HCT116 (cell line): ENCODE measurements around the gene TM7SF3. TPM values are rescaled to one million over a fixed set of nuclear protein-coding genes. Genes with fewer than 3 reads are reported as not detected.

ENCODE experiments used
- ATAC-seq: fragments of 200-7000 bp; cut with Tn5 transposase; 2 replicates; pipeline ENCODE4 v1.9.1; 2020; ENCODE audit warnings: mild to moderate bottlenecking, moderate library complexity
- BruUV-seq: library from RNA; stranded (reverse); fragments of 400-500 nt; replicated peaks from 2 replicates; lab custom pipeline; 2021; lab: Mats Ljungman, UMichigan
- CTCF ChIA-PET: fragments of 300-600 bp; sonication (Branson Sonifier 250); formaldehyde crosslinking; loops from one replicate; lab custom pipeline; 2021; ENCODE audit warnings: antibody characterized with exemption; lab: Charles Lee
- POLR2A ChIA-PET: fragments of 300-600, 350-600 bp; sonication (Branson Sonifier 250); formaldehyde crosslinking; loops from one replicate; lab custom pipeline; 2021; ENCODE audit warnings: antibody characterized with exemption; lab: Charles Lee
- RAD21 ChIA-PET, 2 experiments: fragments of 300-600 bp; sonication (Branson Sonifier 250); formaldehyde crosslinking; loops; one replicate each; lab custom pipeline; 2023; ENCODE audit warnings: low total read pairs in 2 of 2; ENCODE audit not compliant: uncharacterized antibody in 2 of 2, unreplicated experiment in 2 of 2, low non-redundant PET in 1 of 2; lab: Charles Lee
- DNase-seq: peaks from one replicate; pipeline ENCODE4 v3.0.0-alpha.2; 2010; ENCODE audit warnings: low read depth, low spot score
- H2AFZ ChIP-seq: fragments of 200-600 bp; shearing (Covaris generic), sonication (generic); 2 replicates; pipeline ENCODE4 v1.6.1; 2017; ENCODE audit warnings: low read depth, mixed run types, mixed read lengths, antibody characterized with exemption, low read length; ENCODE audit not compliant: poor library complexity, severe bottlenecking
- H3K27ac ChIP-seq: 2 replicates; pipeline ENCODE4 v1.5.1; 2012; ENCODE audit warnings: low read depth, low read length
- H3K27me3 ChIP-seq: fragments of 200-600 bp; sonication (generic); 2 replicates; pipeline ENCODE4 v1.6.1; 2016; ENCODE audit warnings: mixed run types, low read length, mixed read lengths; ENCODE audit not compliant: insufficient read depth
- H3K36me3 ChIP-seq, 2 experiments: fragments of 200-500 bp in 1 of 2; fragments of 200-600 bp in 1 of 2; sonication (Bioruptor generic) in 1 of 2; sonication (generic) in 1 of 2; 2 replicates each; pipeline versions ENCODE4 v1.5.1 to v1.6.1; 2014 to 2016; ENCODE audit warnings: low read length in 2 of 2, inconsistent platforms in 1 of 2, mixed read lengths in 1 of 2, mixed run types in 1 of 2; ENCODE audit not compliant: insufficient read depth in 2 of 2, control insufficient read depth in 1 of 2
- H3K4me1 ChIP-seq, 2 experiments: fragments of 200-600 bp in 1 of 2; sonication (generic) in 1 of 2; 2 replicates each; pipeline versions ENCODE4 v1.5.1 to v1.6.1; 2012 to 2017; ENCODE audit warnings: low read length in 2 of 2, inconsistent platforms in 1 of 2, mild to moderate bottlenecking in 1 of 2, mixed read lengths in 1 of 2, mixed run types in 1 of 2, moderate library complexity in 1 of 2; ENCODE audit not compliant: insufficient read depth in 2 of 2, control insufficient read depth in 1 of 2
- H3K4me2 ChIP-seq: fragments of 200-600 bp; sonication (generic); 2 replicates; pipeline ENCODE4 v1.6.1; 2017; ENCODE audit warnings: mixed run types, low read length, mixed read lengths
- H3K4me3 ChIP-seq, 2 experiments: fragments of 200-600 bp in 1 of 2; sonication (generic) in 1 of 2; replicated peaks in 1 of 2; 2 replicates each; pipeline ENCODE4 v1.5.1; 2011 to 2016; ENCODE audit warnings: low read length in 2 of 2, control low read depth in 1 of 2, low read depth in 1 of 2, mild to moderate bottlenecking in 1 of 2, mixed read lengths in 1 of 2, mixed run types in 1 of 2
- H3K79me2 ChIP-seq: fragments of 200-600 bp; sonication (generic); 2 replicates; pipeline ENCODE4 v1.6.1; 2017; ENCODE audit warnings: mild to moderate bottlenecking, mixed run types, low read length, moderate library complexity, mixed read lengths; ENCODE audit not compliant: insufficient read depth
- H3K9ac ChIP-seq: fragments of 200-600 bp; sonication (generic); 2 replicates; pipeline ENCODE4 v1.6.1; 2016; ENCODE audit warnings: low read length, mixed read lengths
- H3K9me2 ChIP-seq: fragments of 200-600 bp; sonication (generic), shearing (Covaris generic); 2 replicates; pipeline ENCODE4 v1.6.1; 2017; ENCODE audit warnings: mixed run types, mild to moderate bottlenecking, moderate library complexity; ENCODE audit not compliant: insufficient read depth
- H3K9me3 ChIP-seq, 2 experiments: fragments of 200-500 bp in 1 of 2; fragments of 200-600 bp in 1 of 2; sonication (Bioruptor generic) in 1 of 2; sonication (generic) in 1 of 2; 2 replicates each; pipeline ENCODE4 v1.6.1; 2014 to 2017; ENCODE audit warnings: low read length in 2 of 2, mixed read lengths in 2 of 2, inconsistent platforms in 1 of 2, low read depth in 1 of 2, mild to moderate bottlenecking in 1 of 2, mixed run types in 1 of 2, moderate library complexity in 1 of 2; ENCODE audit not compliant: control insufficient read depth in 1 of 2, insufficient read depth in 1 of 2
- H4K20me1 ChIP-seq: fragments of 200-600 bp; sonication (generic), shearing (Covaris generic); 2 replicates; pipeline ENCODE4 v1.6.1; 2017; ENCODE audit warnings: mixed run types, mild to moderate bottlenecking, moderate library complexity; ENCODE audit not compliant: insufficient read depth
- CEBPB ChIP-seq: IDR thresholded peaks from 2 replicates; pipeline ENCODE4 v1.6.1; 2012; ENCODE audit warnings: low read depth
- EGR1 ChIP-seq: IDR thresholded peaks from 2 replicates; pipeline ENCODE4 v1.6.1; 2012; ENCODE audit warnings: low read depth
- ELF1 ChIP-seq: IDR thresholded peaks from 2 replicates; pipeline ENCODE4 v1.6.1; 2012; ENCODE audit warnings: low read depth, borderline replicate concordance
- EZH2 ChIP-seq: fragments of 200-600 bp; sonication (generic); IDR thresholded peaks from 2 replicates; pipeline ENCODE4 v1.6.1; 2017; ENCODE audit warnings: antibody characterized with exemption, mixed run types
- EZH2phosphoT487 ChIP-seq: fragments of 200-600 bp; IDR thresholded peaks from 2 replicates; pipeline ENCODE4 v1.6.1; 2018; ENCODE audit warnings: antibody characterized with exemption, borderline replicate concordance
- FOSL1 ChIP-seq: IDR thresholded peaks from 2 replicates; pipeline ENCODE4 v1.6.1; 2012; ENCODE audit warnings: low read depth
- POLR2A ChIP-seq: IDR thresholded peaks from 2 replicates; pipeline ENCODE4 v1.7.0; 2011; ENCODE audit warnings: borderline replicate concordance; ENCODE audit not compliant: insufficient read depth, insufficient read length; ENCODE audit errors: extremely low read depth
- RAD21 ChIP-seq: IDR thresholded peaks from 2 replicates; pipeline ENCODE4 v1.6.1; 2012; ENCODE audit warnings: low read depth, mild to moderate bottlenecking
- SIN3A ChIP-seq: IDR thresholded peaks from 2 replicates; pipeline ENCODE4 v1.6.1; 2012; ENCODE audit warnings: low read depth
- SP1 ChIP-seq: IDR thresholded peaks from 2 replicates; pipeline ENCODE4 v1.6.1; 2012; ENCODE audit warnings: low read depth
- SRF ChIP-seq: IDR thresholded peaks from 2 replicates; pipeline ENCODE4 v1.6.1; 2012; ENCODE audit warnings: low read depth
- TCF7L2 ChIP-seq: IDR thresholded peaks from 2 replicates; pipeline ENCODE4 v1.7.0; 2011; ENCODE audit warnings: borderline replicate concordance, inconsistent platforms; ENCODE audit not compliant: insufficient read depth, insufficient read length; ENCODE audit errors: extremely low read depth
- YY1 ChIP-seq: IDR thresholded peaks from 2 replicates; pipeline ENCODE4 v1.6.1; 2011; ENCODE audit warnings: low read length, low read depth, moderate library complexity, mild to moderate bottlenecking; ENCODE audit not compliant: insufficient replicate concordance; ENCODE audit errors: extremely low read depth
- ZFX ChIP-seq: fragments of 450-650 bp; IDR thresholded peaks from 2 replicates; pipeline ENCODE4 v1.6.1; 2017
- ZNF274 ChIP-seq: fragments of 200-500 bp; sonication (Bioruptor generic); IDR thresholded peaks from 2 replicates; pipeline ENCODE4 v1.6.1; 2014; ENCODE audit warnings: mild to moderate bottlenecking, low read depth, low read length, inconsistent platforms
- intact Hi-C: fragments of 100-400 bp; cut with micrococcal nuclease; formaldehyde crosslinking; loops from 2 replicates; pipeline ENCODE4 v1.10.0; 2022
- total RNA-seq: library from RNA; stranded (reverse); gene quantifications from one replicate; pipeline ENCODE4 v1.2.1, GENCODE V29; 2021; ENCODE audit not compliant: unreplicated experiment
- TF ChIP-seq, protein P1 (sequence below): IDR thresholded peaks from 2 replicates; pipeline ENCODE4 v1.6.1; 2012
- TF ChIP-seq, protein P2 (sequence below): IDR thresholded peaks from 2 replicates; pipeline ENCODE4 v1.6.1; 2012; ENCODE audit warnings: low read depth
- TF ChIP-seq, protein P3 (sequence below), 3 experiments: fragments of 200-600 bp in 1 of 3; sonication (generic) in 1 of 3; IDR thresholded peaks in 2 of 3; conservative IDR thresholded peaks in 1 of 3; 2 replicates each; pipeline ENCODE4 v1.5.1; 2012 to 2017; ENCODE audit warnings: low read depth in 2 of 3, low read length in 2 of 3, antibody characterized with exemption in 1 of 3, borderline replicate concordance in 1 of 3, control low read depth in 1 of 3, mild to moderate bottlenecking in 1 of 3, mixed read lengths in 1 of 3, mixed run types in 1 of 3, moderate library complexity in 1 of 3; ENCODE audit not compliant: insufficient read depth in 1 of 3
- TF ChIP-seq, protein P4 (sequence below): IDR thresholded peaks from 2 replicates; pipeline ENCODE4 v1.6.1; 2011; ENCODE audit warnings: mild to moderate bottlenecking, low read length, moderate library complexity; ENCODE audit not compliant: insufficient replicate concordance; ENCODE audit errors: extremely low read depth
- TF ChIP-seq, protein P5 (sequence below): IDR thresholded peaks from 2 replicates; pipeline ENCODE4 v1.6.1; 2012

Gene TM7SF3
- total RNA-seq, 1 experiment from 2014 or later = 46.5 TPM

DNA sequence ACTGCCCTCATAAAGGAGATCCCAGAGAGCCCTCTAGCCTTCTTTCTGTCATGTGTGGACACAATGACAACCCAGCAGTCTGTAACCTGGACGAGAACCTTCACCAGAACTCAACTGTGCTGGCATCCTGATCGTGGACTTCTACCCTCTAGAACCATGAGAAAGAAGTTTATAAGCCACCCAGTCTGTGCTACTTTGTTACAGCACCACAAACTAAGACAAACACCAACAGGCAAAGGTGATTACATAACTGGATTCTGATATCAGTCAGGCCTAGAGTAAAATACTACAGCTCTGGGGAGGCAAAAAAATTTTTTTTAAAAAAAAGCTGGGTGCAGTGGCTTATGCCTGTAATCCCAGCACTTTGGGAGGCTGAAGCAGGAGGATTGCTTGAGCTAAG is 18.5 kb downstream of the TM7SF3 start:
- Histone ChIP-seq H3K9ac (no peak overlapping the region), H3K9me2 (no peaks in the 10 kb centered on the region), H3K27me3 (no peaks in the 10 kb centered on the region), H3K27ac (no peak overlapping the region), H3K4me3 (no peak overlapping the region), H3K4me1 (no peaks in the 10 kb centered on the region), H3K79me2 (no peaks in the 10 kb centered on the region), H3K36me3 (peaks cover 0 to 20% of the 10 kb centered on the region in 2 experiments; a peak in 3 of 4 replicates), H3K9me3 (no peaks in the 10 kb centered on the region), H2AFZ (no peak overlapping the region), H3K4me2 (no peak overlapping the region), H4K20me1 (no peaks in the 10 kb centered on the region)
- intact Hi-C loops = no loop called here
- TF ChIP-seq POLR2A (no peak), RAD21 (no peak), YY1 (no peak), ZFX (no peak), FOSL1 (no peak), SRF (no peak), EZH2 (no peak), SP1 (no peak), SIN3A (no peak), CEBPB (no peak), ELF1 (no peak), TCF7L2 (no peak), EGR1 (no peak), EZH2phosphoT487 (no peak), ZNF274 (no peak)
- TF ChIP-seq, protein P1, sequence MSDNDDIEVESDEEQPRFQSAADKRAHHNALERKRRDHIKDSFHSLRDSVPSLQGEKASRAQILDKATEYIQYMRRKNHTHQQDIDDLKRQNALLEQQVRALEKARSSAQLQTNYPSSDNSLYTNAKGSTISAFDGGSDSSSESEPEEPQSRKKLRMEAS = no peak
- TF ChIP-seq, protein P2, sequence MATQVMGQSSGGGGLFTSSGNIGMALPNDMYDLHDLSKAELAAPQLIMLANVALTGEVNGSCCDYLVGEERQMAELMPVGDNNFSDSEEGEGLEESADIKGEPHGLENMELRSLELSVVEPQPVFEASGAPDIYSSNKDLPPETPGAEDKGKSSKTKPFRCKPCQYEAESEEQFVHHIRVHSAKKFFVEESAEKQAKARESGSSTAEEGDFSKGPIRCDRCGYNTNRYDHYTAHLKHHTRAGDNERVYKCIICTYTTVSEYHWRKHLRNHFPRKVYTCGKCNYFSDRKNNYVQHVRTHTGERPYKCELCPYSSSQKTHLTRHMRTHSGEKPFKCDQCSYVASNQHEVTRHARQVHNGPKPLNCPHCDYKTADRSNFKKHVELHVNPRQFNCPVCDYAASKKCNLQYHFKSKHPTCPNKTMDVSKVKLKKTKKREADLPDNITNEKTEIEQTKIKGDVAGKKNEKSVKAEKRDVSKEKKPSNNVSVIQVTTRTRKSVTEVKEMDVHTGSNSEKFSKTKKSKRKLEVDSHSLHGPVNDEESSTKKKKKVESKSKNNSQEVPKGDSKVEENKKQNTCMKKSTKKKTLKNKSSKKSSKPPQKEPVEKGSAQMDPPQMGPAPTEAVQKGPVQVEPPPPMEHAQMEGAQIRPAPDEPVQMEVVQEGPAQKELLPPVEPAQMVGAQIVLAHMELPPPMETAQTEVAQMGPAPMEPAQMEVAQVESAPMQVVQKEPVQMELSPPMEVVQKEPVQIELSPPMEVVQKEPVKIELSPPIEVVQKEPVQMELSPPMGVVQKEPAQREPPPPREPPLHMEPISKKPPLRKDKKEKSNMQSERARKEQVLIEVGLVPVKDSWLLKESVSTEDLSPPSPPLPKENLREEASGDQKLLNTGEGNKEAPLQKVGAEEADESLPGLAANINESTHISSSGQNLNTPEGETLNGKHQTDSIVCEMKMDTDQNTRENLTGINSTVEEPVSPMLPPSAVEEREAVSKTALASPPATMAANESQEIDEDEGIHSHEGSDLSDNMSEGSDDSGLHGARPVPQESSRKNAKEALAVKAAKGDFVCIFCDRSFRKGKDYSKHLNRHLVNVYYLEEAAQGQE = no peak
- TF ChIP-seq, protein P3, sequence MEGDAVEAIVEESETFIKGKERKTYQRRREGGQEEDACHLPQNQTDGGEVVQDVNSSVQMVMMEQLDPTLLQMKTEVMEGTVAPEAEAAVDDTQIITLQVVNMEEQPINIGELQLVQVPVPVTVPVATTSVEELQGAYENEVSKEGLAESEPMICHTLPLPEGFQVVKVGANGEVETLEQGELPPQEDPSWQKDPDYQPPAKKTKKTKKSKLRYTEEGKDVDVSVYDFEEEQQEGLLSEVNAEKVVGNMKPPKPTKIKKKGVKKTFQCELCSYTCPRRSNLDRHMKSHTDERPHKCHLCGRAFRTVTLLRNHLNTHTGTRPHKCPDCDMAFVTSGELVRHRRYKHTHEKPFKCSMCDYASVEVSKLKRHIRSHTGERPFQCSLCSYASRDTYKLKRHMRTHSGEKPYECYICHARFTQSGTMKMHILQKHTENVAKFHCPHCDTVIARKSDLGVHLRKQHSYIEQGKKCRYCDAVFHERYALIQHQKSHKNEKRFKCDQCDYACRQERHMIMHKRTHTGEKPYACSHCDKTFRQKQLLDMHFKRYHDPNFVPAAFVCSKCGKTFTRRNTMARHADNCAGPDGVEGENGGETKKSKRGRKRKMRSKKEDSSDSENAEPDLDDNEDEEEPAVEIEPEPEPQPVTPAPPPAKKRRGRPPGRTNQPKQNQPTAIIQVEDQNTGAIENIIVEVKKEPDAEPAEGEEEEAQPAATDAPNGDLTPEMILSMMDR (IDR thresholded peaks at IDR 0.05 in 2 of 3, conservative IDR thresholded peaks at IDR 0.05 in 1 of 3; ENCODE audit: borderline replicate concordance in 1 of 3, insufficient read depth in 1 of 3, low read depth in 2 of 3, low read length in 2 of 3) = no peak
- TF ChIP-seq, protein P4, sequence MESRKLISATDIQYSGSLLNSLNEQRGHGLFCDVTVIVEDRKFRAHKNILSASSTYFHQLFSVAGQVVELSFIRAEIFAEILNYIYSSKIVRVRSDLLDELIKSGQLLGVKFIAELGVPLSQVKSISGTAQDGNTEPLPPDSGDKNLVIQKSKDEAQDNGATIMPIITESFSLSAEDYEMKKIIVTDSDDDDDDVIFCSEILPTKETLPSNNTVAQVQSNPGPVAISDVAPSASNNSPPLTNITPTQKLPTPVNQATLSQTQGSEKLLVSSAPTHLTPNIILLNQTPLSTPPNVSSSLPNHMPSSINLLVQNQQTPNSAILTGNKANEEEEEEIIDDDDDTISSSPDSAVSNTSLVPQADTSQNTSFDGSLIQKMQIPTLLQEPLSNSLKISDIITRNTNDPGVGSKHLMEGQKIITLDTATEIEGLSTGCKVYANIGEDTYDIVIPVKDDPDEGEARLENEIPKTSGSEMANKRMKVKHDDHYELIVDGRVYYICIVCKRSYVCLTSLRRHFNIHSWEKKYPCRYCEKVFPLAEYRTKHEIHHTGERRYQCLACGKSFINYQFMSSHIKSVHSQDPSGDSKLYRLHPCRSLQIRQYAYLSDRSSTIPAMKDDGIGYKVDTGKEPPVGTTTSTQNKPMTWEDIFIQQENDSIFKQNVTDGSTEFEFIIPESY = no peak
- TF ChIP-seq, protein P5, sequence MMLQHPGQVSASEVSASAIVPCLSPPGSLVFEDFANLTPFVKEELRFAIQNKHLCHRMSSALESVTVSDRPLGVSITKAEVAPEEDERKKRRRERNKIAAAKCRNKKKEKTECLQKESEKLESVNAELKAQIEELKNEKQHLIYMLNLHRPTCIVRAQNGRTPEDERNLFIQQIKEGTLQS = no peak
- ChIA-PET POLR2A (no interaction called here), RAD21 (no interaction called here), CTCF (no interaction called here)
- no TSS peak for BruUV-seq
- DNase-seq (no peak), ATAC-seq (no peak)
